ENCODE data around the gene NOC2L. TPM values are rescaled to one million over a fixed set of nuclear protein-coding genes. Genes with fewer than 3 reads are reported as not detected.

The NOC2L gene
- total and polyA plus RNA-seq, 9 of the 15 experiments (the other 6 are each of a cell fraction or from before 2014, with no cell fraction given) = 4.0 to 410 (median 200) TPM

- peak within 1 kb of the TSS; percentile 77 for H3K4me2 ChIP-seq (ENCODE audit: insufficient read depth, low read length)
- in situ Hi-C loops (cut with MboI) (no loop called here), intact Hi-C loops (cut with micrococcal nuclease) (loop anchor here (5.0 kb wide), 1 partner anchor 62 kb away; no protein-coding TSS in a partner anchor)
- CTCF ChIA-PET (ENCODE audit: low intra/inter-chr PET ratio) = no interaction called here
- ATAC-seq (peak; percentile 75), FAIRE-seq (peak; percentile 81), DNase-seq (ENCODE audit: extremely low read depth in 1 of 4, low spot score in 3 of 4) (peak in 3 of 4 experiments; percentile 88 to 98 (median 95))
- POLR2A ChIA-PET = interaction anchor here (1.5 kb wide), 1 partner anchor 19 kb away, joined by 3 read pairs; no protein-coding TSS in a partner anchor
- H3K4me3 ChIP-seq = peak within 1 kb of the TSS; percentile 52
- H3K9ac ChIP-seq (ENCODE audit: insufficient read depth in 1 of 2, low read depth in 2 of 2, low read length in 2 of 2) = peak within 1 kb of the TSS; percentile 86 to 99
- peak within 1 kb of the TSS; percentile 95 for H3K27ac ChIP-seq (ENCODE audit: extremely low read depth, low read depth, low read length)
- H3K36me3 ChIP-seq (ENCODE audit: control insufficient read depth, insufficient read depth, low read length) = no peaks in the 10 kb centered on the region
- H3K9me1 ChIP-seq (ENCODE audit: control insufficient read depth, insufficient read depth, low read length) = no peaks in the 10 kb centered on the region
- BruUV-seq (replicated peaks) = no TSS peak
- peak within 1 kb of the TSS; percentile 89 for H2AFZ ChIP-seq (ENCODE audit: low read depth, low read length)
- H4K20me1 ChIP-seq (replicated peaks; ENCODE audit: control insufficient read depth, insufficient read depth, low read length) = peaks cover 10% of the 10 kb centered on the region; the same call in 1 of the 2 replicates
- peaks cover 16% of the 10 kb centered on the region; the same call in 2 of the 3 replicates for H3K79me2 ChIP-seq (ENCODE audit: control insufficient read depth, insufficient read depth, low read length)
- H3K27me3 ChIP-seq (ENCODE audit: control insufficient read depth in 2 of 2, insufficient read depth in 2 of 2, low read length in 2 of 2) = peaks cover 0 to 2% of the 10 kb centered on the region in 2 experiments; a peak in 1 of 5 replicates
- H3K4me1 ChIP-seq (replicated peaks in 1 of 2; ENCODE audit: control insufficient read depth in 2 of 2, insufficient read depth in 2 of 2, low read length in 2 of 2) = peaks cover 24 to 89% of the 10 kb centered on the region in 2 experiments
- no peaks in the 10 kb centered on the region for H3K9me3 ChIP-seq (replicated peaks; ENCODE audit: control insufficient read depth, insufficient read depth, low read depth, low read length)
- WGBS (ENCODE audit: insufficient coverage, low coverage, missing lambda C conversion rate) = 2% methylated on average over 62 of the region's 95 CpGs
- no peak for TF ChIP-seq RUNX1 (IDR thresholded peaks at IDR 0.05; ENCODE audit: low read depth)
- TF ChIP-seq EHMT2 (IDR thresholded peaks at IDR 0.05) = no peak
- TF ChIP-seq ZNF274 (IDR thresholded peaks at IDR 0.05; ENCODE audit: borderline replicate concordance, low read depth, low read length) = no peak
- TF ChIP-seq PHB (CRISPR knock-in tag; IDR thresholded peaks at IDR 0.05) = no peak
- TF ChIP-seq GMEB1 (CRISPR knock-in tag; IDR thresholded peaks at IDR 0.05) = peak; percentile 23; the same call in 1 of the 2 replicates
- TF ChIP-seq TSC22D4 (tag; IDR thresholded peaks at IDR 0.05) = no peak
- no peak for TF ChIP-seq NR2C1 (IDR thresholded peaks at IDR 0.05)
- no peak for TF ChIP-seq NR2C1 (tag; IDR thresholded peaks at IDR 0.05)
- no peak for TF ChIP-seq ZNF384 (IDR thresholded peaks at IDR 0.05; ENCODE audit: low read depth, low read length)
- TF ChIP-seq NUFIP1 (IDR thresholded peaks at IDR 0.05; ENCODE audit: partially characterized antibody) = no peak
- no peak for TF ChIP-seq WHSC1 (IDR thresholded peaks at IDR 0.05; ENCODE audit: low read length)
- TF ChIP-seq ZNF76 (CRISPR knock-in tag; IDR thresholded peaks at IDR 0.05; ENCODE audit: borderline replicate concordance) = no peak
- no peak for TF ChIP-seq ZNF239 (CRISPR knock-in tag; IDR thresholded peaks at IDR 0.05)
- TF ChIP-seq, protein P1, sequence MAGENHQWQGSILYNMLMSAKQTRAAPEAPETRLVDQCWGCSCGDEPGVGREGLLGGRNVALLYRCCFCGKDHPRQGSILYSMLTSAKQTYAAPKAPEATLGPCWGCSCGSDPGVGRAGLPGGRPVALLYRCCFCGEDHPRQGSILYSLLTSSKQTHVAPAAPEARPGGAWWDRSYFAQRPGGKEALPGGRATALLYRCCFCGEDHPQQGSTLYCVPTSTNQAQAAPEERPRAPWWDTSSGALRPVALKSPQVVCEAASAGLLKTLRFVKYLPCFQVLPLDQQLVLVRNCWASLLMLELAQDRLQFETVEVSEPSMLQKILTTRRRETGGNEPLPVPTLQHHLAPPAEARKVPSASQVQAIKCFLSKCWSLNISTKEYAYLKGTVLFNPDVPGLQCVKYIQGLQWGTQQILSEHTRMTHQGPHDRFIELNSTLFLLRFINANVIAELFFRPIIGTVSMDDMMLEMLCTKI (IDR thresholded peaks at IDR 0.05; ENCODE audit: partially characterized antibody) = no peak
- TF ChIP-seq, protein P2, sequence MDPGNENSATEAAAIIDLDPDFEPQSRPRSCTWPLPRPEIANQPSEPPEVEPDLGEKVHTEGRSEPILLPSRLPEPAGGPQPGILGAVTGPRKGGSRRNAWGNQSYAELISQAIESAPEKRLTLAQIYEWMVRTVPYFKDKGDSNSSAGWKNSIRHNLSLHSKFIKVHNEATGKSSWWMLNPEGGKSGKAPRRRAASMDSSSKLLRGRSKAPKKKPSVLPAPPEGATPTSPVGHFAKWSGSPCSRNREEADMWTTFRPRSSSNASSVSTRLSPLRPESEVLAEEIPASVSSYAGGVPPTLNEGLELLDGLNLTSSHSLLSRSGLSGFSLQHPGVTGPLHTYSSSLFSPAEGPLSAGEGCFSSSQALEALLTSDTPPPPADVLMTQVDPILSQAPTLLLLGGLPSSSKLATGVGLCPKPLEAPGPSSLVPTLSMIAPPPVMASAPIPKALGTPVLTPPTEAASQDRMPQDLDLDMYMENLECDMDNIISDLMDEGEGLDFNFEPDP (CRISPR knock-in tag; IDR thresholded peaks at IDR 0.05) = no peak
Measured at GRCh38 chr1:999725-1000356, 40.8 kb upstream of the NOC2L start, which contains the start of gene HES4. TSS of gene HES4 (minus strand) at chr1:1000097. CDS start at chr1:999973, 124 bp downstream.
